AG04449 (cell line): Measurements from ENCODE around the gene KSR2.

Experiments used
- CTCF ChIA-PET: fragments of 350-600 bp; formaldehyde crosslinking; extraction: SDS; loops from one replicate; lab custom pipeline; 2021; ENCODE audit warnings: antibody characterized with exemption; lab: Yijun Ruan, JAX
- POLR2A ChIA-PET: fragments of 400-600, 350-600 bp; formaldehyde crosslinking; extraction: SDS; loops from one replicate; lab custom pipeline; 2020; ENCODE audit warnings: antibody characterized with exemption, inconsistent platforms; lab: Yijun Ruan, JAX
- DNase-seq: peaks from one replicate; pipeline ENCODE4 v3.0.0-alpha.2; 2010; ENCODE audit warnings: low read depth, low spot score
- H3K4me3 ChIP-seq: 2 replicates; pipeline ENCODE4 v1.5.1; 2011; ENCODE audit warnings: low read depth, mild to moderate bottlenecking, control low read depth, low read length
- CTCF ChIP-seq: IDR thresholded peaks from one replicate; pipeline ENCODE4 v1.5.1; 2011; ENCODE audit warnings: mild to moderate bottlenecking, moderate library complexity, low read length, control low read depth, inconsistent platforms; ENCODE audit not compliant: insufficient read depth; ENCODE audit errors: missing control alignments

KSR2 gene

GRCh38 chr12:117421068-117421752, 547.6 kb downstream of the KSR2 start:
- DNase-seq: no peak
- ChIA-PET CTCF (no interaction called here), POLR2A (no interaction called here)
- TF ChIP-seq CTCF: no peak
- no peak overlapping the region for H3K4me3 ChIP-seq

DNA sequence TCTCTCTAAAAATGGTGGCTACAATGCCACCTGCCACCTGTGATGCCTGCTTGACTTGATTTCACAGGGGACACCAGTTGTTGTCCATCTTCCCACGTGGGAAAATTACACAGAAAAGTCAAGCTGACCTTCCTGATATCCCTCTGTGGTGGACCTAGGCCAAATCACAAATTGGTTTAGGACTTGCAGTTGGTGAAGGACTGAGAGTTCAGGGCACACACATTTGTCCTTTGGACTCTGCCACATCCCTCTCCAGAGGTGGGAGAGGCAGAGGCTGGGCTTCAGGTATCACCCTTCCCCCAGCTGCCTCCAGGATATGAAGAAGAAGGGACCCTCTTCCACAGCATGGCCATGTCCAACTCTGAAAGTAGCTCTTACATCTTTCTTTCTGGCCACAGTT, 551.8 kb downstream of the KSR2 start:
- ChIA-PET CTCF (no interaction called here), POLR2A (no interaction called here)

GRCh38 chr12:117412465-117413188, 556.2 kb downstream of the KSR2 start:
- POLR2A ChIA-PET: no interaction called here

More for the DNA sequence above, 551.8 kb downstream of the KSR2 start:
- H3K4me3 ChIP-seq: no peak overlapping the region
- no peak for DNase-seq
- TF ChIP-seq CTCF: no peak

GRCh38 chr12:117409286-117409685, 559.5 kb downstream of the KSR2 start:
- no peak for TF ChIP-seq CTCF
- CTCF ChIA-PET: no interaction called here
- no peak overlapping the region for H3K4me3 ChIP-seq
- POLR2A ChIA-PET: no interaction called here
- no peak for DNase-seq

More at GRCh38 chr12:117412465-117413188, 556.2 kb downstream of the KSR2 start:
- CTCF ChIA-PET: no interaction called here
- no peak overlapping the region for H3K4me3 ChIP-seq
- no peak for DNase-seq
- TF ChIP-seq CTCF: no peak

DNA sequence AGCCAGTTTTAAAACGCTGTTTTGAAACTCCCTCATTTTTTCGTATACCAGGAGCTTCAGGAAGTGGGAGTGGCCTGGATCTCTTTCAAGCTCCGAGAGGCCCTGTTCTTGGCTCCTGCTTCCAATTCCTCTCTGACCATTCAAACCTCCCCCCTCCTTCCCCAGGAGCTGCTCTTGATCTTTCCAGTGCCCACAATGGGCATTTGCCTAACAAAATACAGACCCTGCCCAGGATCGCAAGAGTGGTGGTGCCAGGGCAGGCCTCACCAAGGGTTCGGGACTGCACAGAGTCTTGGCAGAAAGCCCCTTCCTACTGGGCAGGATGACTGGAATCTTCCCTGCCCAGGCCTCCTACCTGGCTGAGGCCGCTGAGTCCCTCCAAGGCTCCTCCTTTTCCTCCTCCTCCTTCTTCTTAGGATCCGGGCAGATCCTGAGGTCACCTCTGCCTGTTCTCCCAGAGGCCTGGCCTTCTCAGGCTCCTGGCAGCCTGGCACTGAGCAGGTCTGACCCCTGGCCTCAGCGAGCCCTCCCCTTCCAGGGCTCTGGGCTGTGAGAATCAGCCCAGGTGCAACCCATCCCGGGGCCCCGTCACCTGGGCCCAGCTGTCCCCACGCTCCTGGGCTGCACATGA, 560.5 kb downstream of the KSR2 start:
- peak; percentile 19 for DNase-seq
- ChIA-PET CTCF (interaction anchor here (1.1 kb wide), 1 partner anchor 429 kb away, joined by 5 read pairs; no protein-coding TSS in a partner anchor), POLR2A (no interaction called here)

More for the DNA sequence above, 560.5 kb downstream of the KSR2 start:
- no peak for TF ChIP-seq CTCF
- no peak overlapping the region for H3K4me3 ChIP-seq
